ENCODE data around the gene TMBIM1.

Gene TMBIM1

DNA sequence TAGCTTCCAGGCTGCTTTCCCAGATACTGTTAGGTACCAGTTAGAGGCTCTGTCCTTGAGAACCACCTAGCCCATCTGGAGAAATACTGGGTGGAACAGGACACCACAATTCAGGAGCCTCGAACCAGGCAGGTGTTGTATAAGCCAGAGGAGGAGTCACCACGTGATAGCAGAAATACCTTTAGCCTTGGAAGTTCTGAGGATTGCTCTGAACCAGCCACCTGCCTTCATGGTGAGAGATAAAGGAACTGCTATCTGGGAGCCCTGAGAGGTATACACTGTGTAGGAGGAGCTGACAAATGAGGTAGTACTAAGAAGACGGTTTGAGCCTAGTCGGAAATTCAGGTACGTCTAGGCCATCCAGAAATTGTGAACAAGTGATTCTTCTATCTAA is 39.1 kb downstream of the TMBIM1 start:
- DNase-seq, result no peak

DNA sequence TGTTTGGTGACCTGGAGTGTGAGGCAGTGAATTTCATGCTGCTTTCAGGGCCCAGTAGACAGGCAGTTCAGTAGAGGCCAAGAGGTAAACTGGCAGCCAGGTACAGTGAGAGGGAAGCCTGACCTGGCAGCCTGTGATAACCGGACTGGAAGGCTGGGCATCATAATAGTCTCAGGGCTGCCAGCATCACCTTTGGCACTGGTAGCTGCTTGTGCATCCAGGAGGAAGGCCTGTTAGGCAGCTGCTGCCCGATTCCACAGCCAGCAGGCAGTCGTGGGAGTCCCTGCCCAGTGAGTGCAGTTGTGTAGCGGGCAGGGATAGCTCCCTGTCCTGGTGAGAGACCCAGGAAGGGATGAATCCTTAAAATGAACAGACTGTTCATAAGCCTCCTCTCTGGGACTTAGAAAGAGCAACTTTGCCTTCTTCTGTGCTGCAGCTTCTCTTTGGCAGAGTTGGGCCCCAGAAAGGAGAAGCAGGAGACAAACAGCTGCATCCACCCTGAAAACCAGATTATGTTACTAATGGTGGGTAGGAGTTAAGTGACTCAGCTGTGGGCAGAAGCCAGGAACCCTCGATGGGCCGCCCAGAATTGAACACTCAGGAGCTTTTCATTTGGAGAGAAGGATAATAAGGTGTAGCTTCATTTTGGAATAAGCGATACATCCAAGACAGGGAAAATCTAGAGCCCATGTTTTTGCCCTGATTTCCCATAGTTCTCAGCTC is 39.6 kb downstream of the TMBIM1 start:
- DNase-seq, result peak in 1 of 2 donors; percentile 81

DNA sequence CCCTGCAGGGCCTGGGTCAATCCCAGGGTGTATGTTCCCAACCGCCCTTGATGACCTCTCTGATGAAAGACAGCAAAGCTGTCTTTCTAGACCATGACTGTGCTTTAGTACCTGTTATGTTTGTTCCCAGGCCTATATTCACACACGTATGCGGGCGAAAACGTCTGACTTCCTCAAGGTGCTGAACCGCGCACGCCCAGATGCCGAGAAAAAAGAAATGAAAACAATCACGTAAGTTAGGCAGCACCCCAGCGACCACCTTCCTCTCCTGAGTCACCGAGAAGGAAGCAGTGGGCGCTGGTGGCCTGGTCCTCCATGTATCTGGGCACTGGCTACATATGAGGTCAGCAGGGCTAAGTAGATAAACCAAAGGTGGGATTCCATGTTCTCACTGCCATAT is 42.6 kb downstream of the TMBIM1 start:
- no peak for DNase-seq

DNA sequence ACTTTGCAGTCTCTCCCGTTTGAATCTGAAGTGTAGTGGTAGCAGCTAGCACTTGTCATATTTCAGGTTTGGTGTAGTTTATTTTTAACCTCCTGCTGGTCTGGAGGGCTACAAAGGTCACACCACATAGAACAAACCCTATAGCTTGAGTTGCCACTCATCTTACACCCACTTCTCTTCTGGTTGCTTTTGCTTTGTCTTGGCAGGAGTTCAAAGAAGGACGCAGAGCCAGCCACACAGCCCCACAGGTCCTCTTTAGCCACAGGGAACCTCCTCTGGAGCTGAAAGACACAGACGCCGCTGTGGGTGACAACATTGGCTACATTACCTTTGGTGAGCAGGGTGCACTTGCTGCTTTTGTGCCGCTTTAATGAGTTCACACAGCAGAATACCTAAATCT is 47.1 kb downstream of the TMBIM1 start:
- no peak for DNase-seq

DNA sequence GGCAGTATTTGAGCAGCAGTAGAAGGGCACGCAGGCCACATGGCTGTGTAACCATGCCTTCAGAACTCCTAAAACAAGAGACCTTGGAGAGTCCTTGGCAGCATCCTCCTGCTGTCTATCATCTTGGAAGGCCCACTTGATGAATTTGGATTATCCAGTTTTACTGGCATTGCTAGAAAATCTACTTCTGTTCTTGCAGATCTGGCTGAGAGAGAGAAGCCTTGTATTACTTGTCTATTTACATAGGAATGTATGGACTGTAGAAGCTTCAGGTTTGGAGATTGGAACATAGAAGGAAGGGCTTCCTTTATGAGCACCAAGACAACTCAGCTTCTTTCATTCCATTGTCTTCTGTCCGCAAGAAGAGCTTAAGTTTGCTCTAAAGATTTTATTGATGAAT is 47.6 kb downstream of the TMBIM1 start:
- DNase-seq, result no peak

DNA sequence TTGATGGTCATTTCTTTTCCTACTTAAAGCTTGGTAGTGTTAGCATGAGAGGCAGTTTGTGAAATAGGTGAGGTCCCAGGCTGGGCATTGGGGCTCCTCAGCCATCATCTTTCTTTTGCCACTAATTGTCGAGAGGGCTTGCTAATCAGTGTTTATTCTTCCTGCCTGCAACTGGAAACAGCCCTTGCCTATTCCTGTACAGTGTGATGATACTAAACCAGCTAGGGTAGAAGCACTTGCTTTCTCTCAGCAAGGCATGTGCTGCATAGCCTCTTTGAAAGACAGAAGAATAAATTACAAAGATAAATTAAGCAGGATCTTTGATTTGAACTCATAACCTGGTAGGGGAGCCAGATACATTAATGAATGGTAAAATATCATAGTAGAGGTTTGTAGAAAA is 48.1 kb downstream of the TMBIM1 start:
- no peak for DNase-seq

DNA sequence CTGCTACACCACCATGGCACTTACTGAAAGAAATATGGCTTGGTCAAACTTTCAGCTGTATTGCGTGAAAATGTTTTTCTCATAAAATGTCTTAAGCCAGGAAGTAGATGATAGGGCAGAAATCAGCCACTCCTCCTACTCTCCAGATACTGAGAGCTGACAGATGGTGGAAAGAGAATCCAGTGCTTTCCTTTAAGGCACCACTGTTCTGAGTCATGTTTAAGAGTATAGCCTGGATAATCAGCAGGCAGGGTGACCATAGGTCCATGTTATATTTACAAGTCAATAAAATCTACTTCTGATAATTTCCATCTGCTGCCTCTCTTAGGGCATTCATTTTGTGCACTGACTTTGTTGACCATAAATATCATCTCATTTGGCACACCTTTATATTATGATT is 53.4 kb downstream of the TMBIM1 start:
- no peak for DNase-seq

DNA sequence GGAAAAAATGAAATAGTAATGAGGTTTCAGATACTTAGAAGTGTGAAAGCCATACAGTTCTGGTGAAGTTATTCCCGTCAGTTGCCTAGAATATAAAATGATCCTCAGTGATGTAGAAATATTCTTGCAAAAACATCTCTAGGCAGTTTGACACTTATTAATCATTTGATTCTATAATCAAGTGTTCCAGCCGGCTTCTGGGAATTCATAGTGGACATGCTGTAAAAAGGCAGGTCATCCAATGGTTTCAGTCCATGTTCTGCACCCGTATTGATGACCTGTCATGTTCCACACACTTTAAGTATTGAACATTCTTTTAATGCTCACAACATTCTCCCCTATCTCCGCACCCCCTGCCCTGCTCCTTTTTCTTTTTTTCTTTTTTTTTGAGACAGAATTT is 55.5 kb downstream of the TMBIM1 start:
- DNase-seq, result no peak

DNA sequence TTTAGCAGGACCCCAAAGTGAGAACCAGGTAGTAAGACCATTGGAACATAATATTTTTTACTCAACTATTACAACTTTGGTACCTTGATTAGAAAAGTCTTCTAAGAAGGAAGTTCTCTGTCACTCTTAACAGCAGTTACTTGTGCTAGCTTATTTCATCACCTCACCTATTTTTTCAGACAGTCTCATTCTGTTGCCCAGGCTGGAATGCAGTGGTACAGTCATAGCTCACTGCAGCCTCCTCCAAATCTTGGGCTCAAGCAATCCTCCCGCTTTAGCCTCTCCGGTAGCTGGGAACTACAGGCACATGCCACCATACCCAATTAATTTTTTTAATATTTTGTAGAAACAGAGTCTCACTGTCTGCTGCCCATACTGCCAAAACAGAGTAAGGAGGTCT is 57.3 kb downstream of the TMBIM1 start:
- DNase-seq, result no peak

DNA sequence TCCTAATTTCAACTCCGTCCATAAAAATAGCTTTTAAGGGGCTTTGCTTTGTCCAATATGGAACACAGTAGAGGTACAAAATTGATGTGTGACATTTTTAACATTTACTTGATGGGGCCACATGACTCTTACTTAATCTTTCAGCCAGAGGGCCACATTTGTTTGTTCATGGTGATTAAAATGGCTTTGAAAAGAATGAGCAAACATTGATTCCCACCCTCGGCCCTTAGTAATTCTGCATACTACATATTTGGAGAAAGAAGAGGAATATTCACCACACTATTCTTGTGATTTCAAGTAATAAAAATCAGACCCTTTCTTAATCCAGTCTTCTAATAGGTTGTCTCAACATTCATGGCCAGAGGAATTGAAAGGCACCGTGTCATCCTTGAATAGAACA is 57.8 kb downstream of the TMBIM1 start:
- no peak for DNase-seq

DNA sequence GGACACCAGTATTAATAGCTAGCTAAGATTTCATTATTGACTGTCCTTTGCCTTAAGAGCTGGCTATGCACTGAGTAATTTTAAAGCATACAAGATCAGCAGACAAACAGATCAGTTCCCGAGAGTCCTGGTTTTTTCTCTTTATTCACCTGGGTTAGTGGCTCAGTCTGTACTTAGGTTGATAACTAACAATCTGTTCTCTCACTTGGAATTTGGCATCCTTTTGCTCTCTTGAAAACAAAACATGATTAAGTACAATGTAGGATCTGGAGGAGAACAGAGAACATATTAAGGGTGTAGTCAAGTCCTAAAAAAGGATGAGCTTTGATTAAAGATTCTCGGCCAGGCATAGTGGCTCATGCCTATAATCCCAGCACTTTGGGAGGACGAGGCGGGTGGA is 58.8 kb downstream of the TMBIM1 start:
- no peak for DNase-seq

DNA sequence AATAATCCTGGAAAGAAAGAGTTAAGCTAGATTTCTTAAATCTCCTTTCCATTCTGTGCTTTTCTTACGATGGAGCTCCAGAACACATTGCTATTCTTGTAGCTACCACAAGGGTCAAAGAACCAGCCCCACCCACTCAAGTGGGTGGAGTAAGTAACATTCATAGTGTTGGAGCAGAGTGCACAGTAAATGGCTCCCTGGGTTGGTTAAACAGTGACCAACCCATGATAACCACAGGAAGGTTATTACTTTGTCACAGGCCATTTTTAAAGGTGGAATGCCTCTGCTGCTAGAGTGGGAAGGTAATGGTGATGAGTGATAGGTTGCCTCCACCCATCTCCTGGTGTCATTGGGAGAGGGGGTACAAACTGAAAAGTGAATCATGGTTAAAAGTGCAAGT is 61.4 kb downstream of the TMBIM1 start:
- no peak for DNase-seq

DNA sequence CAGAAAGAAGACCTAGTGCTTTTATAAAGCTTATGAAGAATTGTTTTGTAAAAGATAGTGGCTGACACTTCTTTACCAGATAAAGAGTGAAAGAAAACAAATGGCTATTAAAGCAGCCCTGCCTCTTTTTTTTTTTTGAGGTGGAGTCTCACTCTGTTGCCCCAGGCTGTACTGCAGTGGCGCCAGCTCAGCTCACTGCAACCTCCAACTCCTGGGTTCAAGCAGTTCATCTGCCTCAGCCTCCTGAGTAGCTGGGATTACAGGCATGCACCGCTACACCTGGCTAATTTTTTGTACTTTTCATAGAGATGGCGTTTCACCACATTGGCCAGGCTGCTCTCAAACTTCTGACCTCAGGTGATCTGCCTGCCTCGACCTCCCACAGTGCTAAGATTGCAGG is 62.5 kb downstream of the TMBIM1 start:
- no peak for DNase-seq

DNA sequence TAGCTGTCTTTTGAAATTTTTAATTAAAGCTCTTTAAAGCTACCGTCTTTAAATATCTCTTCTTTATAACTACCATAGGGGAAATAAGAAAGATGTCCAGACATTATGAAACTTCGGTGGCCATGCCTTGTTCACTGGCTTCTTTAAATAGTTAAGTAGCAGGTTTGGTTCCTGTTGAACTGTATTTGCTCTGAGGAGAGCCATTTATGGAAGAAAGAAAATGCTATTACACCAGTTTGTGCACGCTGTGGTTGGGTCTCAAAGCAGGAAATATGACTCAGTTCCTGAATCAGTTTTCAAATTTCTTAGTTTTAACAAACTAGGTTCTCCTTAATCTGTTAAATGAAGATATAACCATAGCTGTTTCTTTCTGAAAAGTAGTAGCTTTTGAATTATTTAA is 63.1 kb downstream of the TMBIM1 start:
- peak in 1 of 2 donors; percentile 67 for DNase-seq

DNA sequence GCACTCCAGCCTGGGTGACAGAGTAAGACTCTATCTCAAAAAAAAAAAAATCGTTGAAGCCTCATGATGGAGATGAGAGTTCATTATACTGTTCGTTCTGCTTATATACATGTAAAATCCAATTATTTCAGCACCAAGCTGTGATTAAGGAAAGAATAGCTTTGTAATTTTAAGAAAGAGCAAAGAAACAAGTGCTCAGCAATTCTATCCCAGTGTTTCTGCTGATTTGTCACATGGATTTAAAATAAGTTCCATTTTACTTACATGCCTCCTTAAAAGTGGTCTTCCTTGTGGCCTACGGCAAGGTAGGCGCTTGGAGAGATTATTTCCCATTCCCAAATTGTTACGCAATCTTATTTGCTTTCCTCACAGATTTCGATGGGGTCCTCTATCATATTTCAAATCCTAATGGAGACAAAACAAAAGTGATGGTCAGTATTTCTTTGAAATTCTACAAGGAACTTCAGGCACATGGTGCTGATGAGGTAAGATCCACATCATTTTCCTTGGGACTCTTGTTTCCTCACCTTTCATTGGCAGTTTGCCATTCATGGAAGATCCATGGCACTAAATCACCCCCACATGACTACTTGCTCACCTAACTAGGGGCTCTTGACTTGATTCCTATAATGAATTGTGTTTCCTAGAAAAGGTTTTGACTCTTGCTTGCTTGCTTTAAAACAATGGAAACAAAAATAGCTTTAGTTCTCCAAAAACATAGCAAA is 63.8 kb downstream of the TMBIM1 start:
- no peak for DNase-seq

DNA sequence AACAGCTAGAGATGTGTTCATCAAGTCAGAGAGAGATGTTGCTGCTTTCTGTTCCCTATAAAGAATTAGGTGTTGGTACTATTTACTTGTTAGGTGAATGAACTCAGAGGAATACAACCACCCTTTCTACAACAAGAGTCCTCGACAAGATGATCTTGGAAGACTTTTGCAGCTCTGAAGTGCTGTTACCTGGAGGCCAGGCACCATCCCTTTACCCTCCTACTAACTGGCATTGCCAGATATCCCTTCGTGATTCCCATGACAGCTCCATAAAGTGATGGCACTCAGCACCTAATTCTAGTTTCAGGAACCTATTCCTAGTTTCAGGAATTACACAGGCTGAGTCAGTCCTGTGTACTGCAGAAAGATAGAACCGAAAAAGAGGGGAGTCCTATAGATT is 65.4 kb downstream of the TMBIM1 start:
- DNase-seq, result no peak
